Measurements from ENCODE around the gene ACOT11.

DNA sequence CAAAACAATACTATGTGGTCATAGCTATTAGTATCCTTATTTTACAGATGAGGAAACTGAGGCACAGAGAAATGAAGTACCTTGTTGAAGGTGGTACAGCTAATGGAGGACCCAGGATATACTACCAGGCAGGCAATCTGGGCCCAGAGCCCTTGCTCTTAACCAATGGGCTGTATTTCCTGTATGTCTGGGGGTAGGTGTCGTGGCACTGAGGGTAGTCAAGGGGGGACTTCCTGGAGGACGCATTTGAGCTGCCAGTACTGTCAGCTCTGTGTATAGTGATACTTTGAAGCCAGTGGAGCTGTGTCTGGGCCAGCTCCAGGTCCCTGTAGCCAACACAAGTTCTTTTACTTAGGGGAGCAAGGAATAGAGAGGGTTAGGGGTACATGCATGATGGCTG, 40.3 kb downstream of the ACOT11 start:
- TF ChIP-seq, protein P1, sequence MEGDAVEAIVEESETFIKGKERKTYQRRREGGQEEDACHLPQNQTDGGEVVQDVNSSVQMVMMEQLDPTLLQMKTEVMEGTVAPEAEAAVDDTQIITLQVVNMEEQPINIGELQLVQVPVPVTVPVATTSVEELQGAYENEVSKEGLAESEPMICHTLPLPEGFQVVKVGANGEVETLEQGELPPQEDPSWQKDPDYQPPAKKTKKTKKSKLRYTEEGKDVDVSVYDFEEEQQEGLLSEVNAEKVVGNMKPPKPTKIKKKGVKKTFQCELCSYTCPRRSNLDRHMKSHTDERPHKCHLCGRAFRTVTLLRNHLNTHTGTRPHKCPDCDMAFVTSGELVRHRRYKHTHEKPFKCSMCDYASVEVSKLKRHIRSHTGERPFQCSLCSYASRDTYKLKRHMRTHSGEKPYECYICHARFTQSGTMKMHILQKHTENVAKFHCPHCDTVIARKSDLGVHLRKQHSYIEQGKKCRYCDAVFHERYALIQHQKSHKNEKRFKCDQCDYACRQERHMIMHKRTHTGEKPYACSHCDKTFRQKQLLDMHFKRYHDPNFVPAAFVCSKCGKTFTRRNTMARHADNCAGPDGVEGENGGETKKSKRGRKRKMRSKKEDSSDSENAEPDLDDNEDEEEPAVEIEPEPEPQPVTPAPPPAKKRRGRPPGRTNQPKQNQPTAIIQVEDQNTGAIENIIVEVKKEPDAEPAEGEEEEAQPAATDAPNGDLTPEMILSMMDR (IDR thresholded peaks at IDR 0.05): no peak
- no peak for TF ChIP-seq POLR2A (IDR thresholded peaks at IDR 0.05)
